CMK (cell line): ENCODE data around the gene RELL1.

ENCODE experiments used
- DNase-seq: peaks from one replicate; pipeline ENCODE4 v3.0.0-alpha.2; 2010; ENCODE audit warnings: low read depth

Gene RELL1, protein sequence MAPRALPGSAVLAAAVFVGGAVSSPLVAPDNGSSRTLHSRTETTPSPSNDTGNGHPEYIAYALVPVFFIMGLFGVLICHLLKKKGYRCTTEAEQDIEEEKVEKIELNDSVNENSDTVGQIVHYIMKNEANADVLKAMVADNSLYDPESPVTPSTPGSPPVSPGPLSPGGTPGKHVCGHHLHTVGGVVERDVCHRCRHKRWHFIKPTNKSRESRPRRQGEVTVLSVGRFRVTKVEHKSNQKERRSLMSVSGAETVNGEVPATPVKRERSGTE

DNA sequence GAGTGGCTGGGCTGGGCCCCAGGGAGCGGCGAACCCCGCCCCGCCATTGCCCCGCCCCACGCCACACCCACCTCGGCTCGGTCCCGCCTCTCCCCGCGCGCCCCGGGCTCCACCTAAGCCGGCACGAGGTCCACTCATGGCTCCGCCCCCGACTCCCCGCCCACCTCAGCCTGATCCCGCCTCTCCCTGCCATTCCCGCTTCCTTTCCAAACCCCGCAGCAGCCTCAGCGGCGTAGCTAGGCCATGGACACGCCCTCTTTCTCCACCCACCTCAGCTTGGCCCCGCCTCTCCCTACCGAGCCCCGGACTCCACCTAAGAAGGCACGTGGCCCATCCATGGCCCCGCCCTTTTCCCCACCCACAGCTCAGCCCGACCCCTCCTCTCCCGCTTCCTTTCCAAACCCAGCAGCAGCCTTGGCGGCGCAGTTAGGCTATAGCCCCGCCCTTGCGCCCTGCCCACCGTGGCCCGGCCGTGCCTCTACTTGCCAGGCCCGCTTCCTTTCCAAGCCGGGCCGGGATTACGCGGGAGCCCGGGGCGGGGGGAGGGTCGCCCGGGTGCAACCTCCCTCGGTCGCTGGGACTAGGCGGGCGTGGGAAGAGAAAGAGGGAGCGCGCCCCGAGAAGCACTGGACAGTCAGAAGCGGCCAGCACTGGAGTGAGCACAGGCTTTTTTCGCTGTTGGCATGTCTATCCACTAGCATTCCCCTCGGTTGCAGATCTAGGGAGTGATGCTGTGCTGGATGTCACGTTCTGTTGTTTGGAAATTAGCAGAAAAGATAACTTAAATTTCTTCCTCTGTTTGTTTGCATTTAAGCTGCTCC, at the start of gene RELL1:
Gene RELL1, minus strand, starts transcription at position 4 of the 821 bp plus-strand sequence. CDS start 89 bp downstream, outside the sequence.
- peak; percentile 99 for DNase-seq

- no peak for DNase-seq
These were observed 49.4 kb upstream of the RELL1 start for GRCh38 chr4:37735578-37735977.

- no peak for DNase-seq
These were observed 48.8 kb upstream of the RELL1 start for GRCh38 chr4:37734989-37735388.

DNA sequence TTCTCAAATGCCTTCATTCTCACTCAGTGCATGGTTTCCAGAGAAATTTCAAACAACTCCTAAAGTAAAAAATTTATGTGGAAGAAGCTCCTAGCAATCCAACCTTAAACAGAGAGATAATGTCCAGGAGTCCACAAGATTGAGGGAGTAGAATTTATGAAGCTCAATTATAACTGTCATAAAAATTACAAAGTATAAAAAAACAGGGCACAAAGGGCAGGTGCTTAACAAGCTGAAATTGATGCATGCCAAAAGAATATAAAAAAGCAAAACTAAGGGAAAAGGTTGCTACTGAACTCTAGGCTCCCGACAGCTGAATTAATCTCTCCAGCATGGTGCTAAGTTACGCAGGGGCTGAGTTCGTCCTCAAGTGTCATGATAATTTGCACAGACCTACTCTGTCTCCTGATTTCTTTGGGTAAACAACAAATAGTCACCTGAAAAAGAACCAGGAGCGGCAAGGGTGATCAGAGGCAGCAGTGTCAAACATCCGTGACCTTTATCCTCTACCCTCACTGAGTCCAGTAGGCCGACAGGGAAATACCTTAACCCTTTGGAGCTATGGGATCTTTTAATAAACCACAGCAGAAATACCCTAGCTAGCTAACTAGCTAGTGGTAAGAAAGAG, 47.2 kb upstream of the RELL1 start:
- no peak for DNase-seq

GRCh38 chr4:37732526-37733186, 46.5 kb upstream of the RELL1 start:
- DNase-seq, result no peak

- DNase-seq, result no peak
These were observed 43.5 kb upstream of the RELL1 start for GRCh38 chr4:37729649-37730004.

GRCh38 chr4:37728064-37728463, 41.9 kb upstream of the RELL1 start:
- no peak for DNase-seq

- DNase-seq, result no peak
These were observed 41.5 kb upstream of the RELL1 start for GRCh38 chr4:37727635-37728034.

- DNase-seq, result no peak
These were observed 40.5 kb upstream of the RELL1 start for GRCh38 chr4:37726666-37727065.

- DNase-seq, result no peak
These were observed 39.5 kb upstream of the RELL1 start for GRCh38 chr4:37725718-37726117.

DNA sequence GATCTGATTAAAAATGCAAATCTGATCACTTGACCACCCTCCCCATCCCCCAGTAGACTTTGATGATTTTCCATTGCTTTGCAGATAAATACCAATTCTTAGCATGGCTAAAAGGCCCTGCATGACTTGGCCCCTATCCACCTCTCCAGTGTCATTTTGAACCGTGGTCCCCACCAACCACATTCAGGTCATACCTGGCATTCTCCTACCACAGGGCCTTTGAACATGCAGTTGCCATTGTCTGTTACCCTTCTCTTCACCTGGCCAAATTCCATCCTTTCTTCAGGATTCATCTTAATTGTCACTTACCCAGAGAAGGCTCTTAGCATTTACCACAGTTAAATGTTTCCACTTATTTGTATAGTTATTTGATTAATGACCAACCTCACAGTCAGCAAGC, 36.9 kb upstream of the RELL1 start:
- DNase-seq, result no peak

- no peak for DNase-seq
These were observed 35.9 kb upstream of the RELL1 start for GRCh38 chr4:37721995-37722638.

- no peak for DNase-seq
These were observed 32.8 kb upstream of the RELL1 start for GRCh38 chr4:37719021-37719420.

GRCh38 chr4:37717576-37717975, 31.4 kb upstream of the RELL1 start:
- no peak for DNase-seq

DNA sequence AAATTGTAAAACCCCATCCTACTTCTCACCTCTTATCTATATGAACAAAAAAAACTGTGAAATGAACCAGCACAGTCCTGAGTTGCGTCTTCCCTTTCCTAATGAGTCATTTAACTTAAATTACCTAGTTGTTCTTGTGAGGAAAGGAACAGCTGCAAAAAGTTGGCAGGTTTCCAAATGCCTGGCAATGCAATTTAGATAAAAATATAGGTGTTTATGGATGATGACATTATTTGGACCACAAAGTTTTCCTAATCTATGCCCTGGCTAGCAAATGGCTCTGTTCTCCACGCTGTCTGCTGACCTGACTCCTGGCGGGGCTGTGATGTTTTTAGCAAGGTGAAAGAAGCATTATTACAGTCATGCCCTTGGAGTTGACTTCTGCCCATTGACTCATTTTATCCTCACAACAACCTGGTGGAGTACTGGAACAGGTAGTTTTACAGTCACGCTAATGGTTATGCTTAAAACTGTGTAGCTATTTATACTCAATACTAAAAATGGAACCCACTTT, 29.8 kb upstream of the RELL1 start:
- no peak for DNase-seq

- no peak for DNase-seq
These were observed 24.3 kb upstream of the RELL1 start for GRCh38 chr4:37710491-37710890.

- DNase-seq, result no peak
These were observed 19.9 kb upstream of the RELL1 start for GRCh38 chr4:37706032-37706431.

DNA sequence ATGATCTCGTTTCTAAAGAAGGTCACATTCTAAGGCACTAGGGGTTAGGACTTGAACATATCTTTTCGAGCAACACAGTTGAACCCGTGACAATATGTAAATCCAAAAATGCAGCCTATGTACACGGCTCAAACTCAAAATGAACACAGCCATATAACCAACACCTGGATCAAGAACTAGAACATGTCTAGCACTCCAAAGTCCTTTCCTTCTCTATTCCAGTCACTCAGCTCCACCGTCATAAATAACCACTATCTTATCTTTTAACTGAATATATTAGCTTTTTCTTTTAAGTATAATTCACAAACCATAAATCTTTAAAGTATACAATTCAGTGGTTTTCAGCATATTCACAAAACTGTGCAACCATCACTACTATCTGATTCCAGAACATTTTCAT, 19.4 kb upstream of the RELL1 start:
- DNase-seq, result no peak

DNA sequence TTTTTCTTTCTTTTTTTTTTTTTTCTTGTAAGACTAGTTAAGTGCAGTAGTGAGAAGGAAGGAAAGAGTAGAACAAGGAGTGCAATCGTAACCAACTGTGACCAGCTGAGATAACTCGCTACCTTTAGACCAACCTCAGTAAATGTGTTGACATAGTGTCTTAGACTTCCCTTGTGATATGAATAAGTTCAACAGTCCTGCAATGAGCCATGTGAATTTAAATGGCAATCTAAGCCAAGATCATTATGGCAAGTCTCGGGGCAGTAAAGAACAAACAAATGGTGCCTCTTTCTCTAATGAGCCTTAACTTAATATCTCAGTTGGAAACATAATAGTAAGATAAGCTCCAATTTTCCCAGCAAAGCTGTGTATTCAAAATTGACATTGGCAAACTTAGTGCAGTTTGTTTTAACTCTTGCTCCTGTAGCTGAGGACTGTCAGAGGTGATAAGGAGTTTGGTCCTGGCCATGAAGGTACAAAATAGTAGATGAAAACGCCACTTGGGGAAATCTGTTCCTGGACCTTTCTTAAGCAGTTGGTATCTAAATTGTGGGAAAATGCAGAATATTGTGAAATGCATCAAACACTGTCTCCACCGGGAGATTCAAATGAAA, 13.8 kb upstream of the RELL1 start:
- DNase-seq, result no peak

- no peak for DNase-seq
These were observed 11.4 kb upstream of the RELL1 start for GRCh38 chr4:37697566-37697965.

- DNase-seq, result no peak
These were observed 7.4 kb upstream of the RELL1 start for GRCh38 chr4:37693450-37694190.
